Measurements from ENCODE around the gene FAIM2. TPM values are rescaled to one million over a fixed set of nuclear protein-coding genes. Genes with fewer than 3 reads are reported as not detected.
A peak's percentile ranks its signal among the peaks of the same experiment; 100 is the strongest.

FAIM2 gene
- total and polyA plus RNA-seq, 9 of the 15 experiments (the other 6 are each of a cell fraction or from before 2014, with no cell fraction given), result 0.01 to 0.10 TPM; not detected in 7

GRCh38 chr12:49838973-49839633, 64.6 kb downstream of the FAIM2 start (continued):
- TF ChIP-seq, protein P1, sequence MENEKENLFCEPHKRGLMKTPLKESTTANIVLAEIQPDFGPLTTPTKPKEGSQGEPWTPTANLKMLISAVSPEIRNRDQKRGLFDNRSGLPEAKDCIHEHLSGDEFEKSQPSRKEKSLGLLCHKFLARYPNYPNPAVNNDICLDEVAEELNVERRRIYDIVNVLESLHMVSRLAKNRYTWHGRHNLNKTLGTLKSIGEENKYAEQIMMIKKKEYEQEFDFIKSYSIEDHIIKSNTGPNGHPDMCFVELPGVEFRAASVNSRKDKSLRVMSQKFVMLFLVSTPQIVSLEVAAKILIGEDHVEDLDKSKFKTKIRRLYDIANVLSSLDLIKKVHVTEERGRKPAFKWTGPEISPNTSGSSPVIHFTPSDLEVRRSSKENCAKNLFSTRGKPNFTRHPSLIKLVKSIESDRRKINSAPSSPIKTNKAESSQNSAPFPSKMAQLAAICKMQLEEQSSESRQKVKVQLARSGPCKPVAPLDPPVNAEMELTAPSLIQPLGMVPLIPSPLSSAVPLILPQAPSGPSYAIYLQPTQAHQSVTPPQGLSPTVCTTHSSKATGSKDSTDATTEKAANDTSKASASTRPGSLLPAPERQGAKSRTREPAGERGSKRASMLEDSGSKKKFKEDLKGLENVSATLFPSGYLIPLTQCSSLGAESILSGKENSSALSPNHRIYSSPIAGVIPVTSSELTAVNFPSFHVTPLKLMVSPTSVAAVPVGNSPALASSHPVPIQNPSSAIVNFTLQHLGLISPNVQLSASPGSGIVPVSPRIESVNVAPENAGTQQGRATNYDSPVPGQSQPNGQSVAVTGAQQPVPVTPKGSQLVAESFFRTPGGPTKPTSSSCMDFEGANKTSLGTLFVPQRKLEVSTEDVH (IDR thresholded peaks at IDR 0.05; ENCODE audit: low read depth, partially characterized antibody), result no peak
- TF ChIP-seq CEBPB (tag; IDR thresholded peaks at IDR 0.05) (peak; percentile 75), RBM39 (optimal IDR thresholded peaks at IDR 0.05; ENCODE audit: low read depth, low read length) (no peak), NCOA2 (IDR thresholded peaks at IDR 0.05; ENCODE audit: partially characterized antibody in 2 of 2) (no peak), ZNF778 (CRISPR knock-in tag; IDR thresholded peaks at IDR 0.05) (no peak), THAP7 (CRISPR knock-in tag; IDR thresholded peaks at IDR 0.05) (no peak), REST (IDR thresholded peaks at IDR 0.05; ENCODE audit: borderline replicate concordance) (peak; percentile 77; the same call in 1 of the 2 replicates), REST (CRISPR knock-in tag; IDR thresholded peaks at IDR 0.05; ENCODE audit: low read depth) (no peak), ZNF699 (CRISPR knock-in tag; IDR thresholded peaks at IDR 0.05; ENCODE audit: insufficient replicate concordance) (no peak), ZFX (CRISPR knock-in tag; IDR thresholded peaks at IDR 0.05) (no peak)
- TF ChIP-seq, protein P2, sequence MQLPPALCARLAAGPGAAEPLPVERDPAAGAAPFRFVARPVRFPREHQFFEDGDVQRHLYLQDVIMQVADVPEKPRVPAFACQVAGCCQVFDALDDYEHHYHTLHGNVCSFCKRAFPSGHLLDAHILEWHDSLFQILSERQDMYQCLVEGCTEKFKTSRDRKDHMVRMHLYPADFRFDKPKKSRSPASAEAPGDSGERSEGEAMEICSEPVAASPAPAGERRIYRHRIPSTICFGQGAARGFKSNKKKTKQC (CRISPR knock-in tag; IDR thresholded peaks at IDR 0.05), result no peak
